GM18499 (cell line): Measurements from ENCODE around the gene KIAA0232.
"Not testable (repeated sequence)": the region's sequence is repeated elsewhere in the genome, so short reads cannot be mapped to it uniquely, and the experiment has no call there.

Source experiments
- ATAC-seq: cut with Tn5 transposase; IDR thresholded peaks from one replicate; pipeline ENCODE4 v1.9.1; 2021; ENCODE audit warnings: moderate number of reproducible peaks; ENCODE audit not compliant: insufficient read depth, unreplicated experiment

KIAA0232 gene

GRCh38 chr4:6755088-6755753 lies 27.3 kb upstream of the KIAA0232 start:
- ATAC-seq, result no peak

- ATAC-seq, result not testable (repeated sequence)
Observed at GRCh38 chr4:6756345-6756744, 26.2 kb upstream of the KIAA0232 start.

- no peak for ATAC-seq
Observed at GRCh38 chr4:6758728-6759127, 23.8 kb upstream of the KIAA0232 start.

GRCh38 chr4:6760865-6761264 lies 21.7 kb upstream of the KIAA0232 start:
- ATAC-seq, result no peak

GRCh38 chr4:6761649-6762615 lies 20.6 kb upstream of the KIAA0232 start:
- no peak for ATAC-seq

GRCh38 chr4:6763330-6763851 lies 19.1 kb upstream of the KIAA0232 start:
- no peak for ATAC-seq

- no peak for ATAC-seq
Observed at GRCh38 chr4:6764976-6765620, 17.4 kb upstream of the KIAA0232 start.

- ATAC-seq, result no peak
Observed at GRCh38 chr4:6765703-6766102, 16.8 kb upstream of the KIAA0232 start.

GRCh38 chr4:6767386-6767747 lies 15.2 kb upstream of the KIAA0232 start:
- no peak for ATAC-seq

- no peak for ATAC-seq
Observed at GRCh38 chr4:6767748-6768538, 14.6 kb upstream of the KIAA0232 start.

- ATAC-seq, result no peak
Observed at GRCh38 chr4:6768539-6768905, 14.0 kb upstream of the KIAA0232 start.

- ATAC-seq, result no peak
Observed at GRCh38 chr4:6769233-6769988, 13.1 kb upstream of the KIAA0232 start.

- no peak for ATAC-seq
Observed at GRCh38 chr4:6769989-6770420, 12.5 kb upstream of the KIAA0232 start.

- ATAC-seq, result no peak
Observed at GRCh38 chr4:6770581-6771228, 11.8 kb upstream of the KIAA0232 start.

- ATAC-seq, result no peak
Observed at GRCh38 chr4:6771229-6771671, 11.3 kb upstream of the KIAA0232 start.

GRCh38 chr4:6772223-6772928 lies 10.2 kb upstream of the KIAA0232 start:
- no peak for ATAC-seq

- ATAC-seq, result no peak
Observed at GRCh38 chr4:6773106-6773505, 9.4 kb upstream of the KIAA0232 start.
